GM13976 (cell line): ENCODE measurements around the gene AUTS2.

ENCODE experiments used
- DNase-seq: peaks from one replicate; pipeline ENCODE4 v3.0.0; 2012; ENCODE audit warnings: low spot score
- in situ Hi-C: fragments of 300-500 bp; cut with MboI; formaldehyde crosslinking; loops from one replicate; pipeline ENCODE4 v1.12.0; 2022; ENCODE audit warnings: low sequenced_read_pairs, mixed read lengths, inconsistent platforms; ENCODE audit not compliant: unreplicated experiment
- TF ChIP-seq, protein P1 (sequence below): IDR thresholded peaks from 2 replicates; pipeline ENCODE4 v1.5.1; 2012; ENCODE audit warnings: borderline replicate concordance, mild to moderate bottlenecking; ENCODE audit not compliant: insufficient read depth; ENCODE audit errors: extremely low read depth, missing control alignments, control extremely low read depth

AUTS2 gene

GRCh38 chr7:69808391-69808790, 210.1 kb downstream of the AUTS2 start:
- TF ChIP-seq, protein P1, sequence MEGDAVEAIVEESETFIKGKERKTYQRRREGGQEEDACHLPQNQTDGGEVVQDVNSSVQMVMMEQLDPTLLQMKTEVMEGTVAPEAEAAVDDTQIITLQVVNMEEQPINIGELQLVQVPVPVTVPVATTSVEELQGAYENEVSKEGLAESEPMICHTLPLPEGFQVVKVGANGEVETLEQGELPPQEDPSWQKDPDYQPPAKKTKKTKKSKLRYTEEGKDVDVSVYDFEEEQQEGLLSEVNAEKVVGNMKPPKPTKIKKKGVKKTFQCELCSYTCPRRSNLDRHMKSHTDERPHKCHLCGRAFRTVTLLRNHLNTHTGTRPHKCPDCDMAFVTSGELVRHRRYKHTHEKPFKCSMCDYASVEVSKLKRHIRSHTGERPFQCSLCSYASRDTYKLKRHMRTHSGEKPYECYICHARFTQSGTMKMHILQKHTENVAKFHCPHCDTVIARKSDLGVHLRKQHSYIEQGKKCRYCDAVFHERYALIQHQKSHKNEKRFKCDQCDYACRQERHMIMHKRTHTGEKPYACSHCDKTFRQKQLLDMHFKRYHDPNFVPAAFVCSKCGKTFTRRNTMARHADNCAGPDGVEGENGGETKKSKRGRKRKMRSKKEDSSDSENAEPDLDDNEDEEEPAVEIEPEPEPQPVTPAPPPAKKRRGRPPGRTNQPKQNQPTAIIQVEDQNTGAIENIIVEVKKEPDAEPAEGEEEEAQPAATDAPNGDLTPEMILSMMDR, result no peak
- in situ Hi-C loops, result no loop called here
- DNase-seq, result no peak

- in situ Hi-C loops, result no loop called here
- no peak for DNase-seq
Observed at GRCh38 chr7:69811476-69812308, 213.4 kb downstream of the AUTS2 start.

DNA sequence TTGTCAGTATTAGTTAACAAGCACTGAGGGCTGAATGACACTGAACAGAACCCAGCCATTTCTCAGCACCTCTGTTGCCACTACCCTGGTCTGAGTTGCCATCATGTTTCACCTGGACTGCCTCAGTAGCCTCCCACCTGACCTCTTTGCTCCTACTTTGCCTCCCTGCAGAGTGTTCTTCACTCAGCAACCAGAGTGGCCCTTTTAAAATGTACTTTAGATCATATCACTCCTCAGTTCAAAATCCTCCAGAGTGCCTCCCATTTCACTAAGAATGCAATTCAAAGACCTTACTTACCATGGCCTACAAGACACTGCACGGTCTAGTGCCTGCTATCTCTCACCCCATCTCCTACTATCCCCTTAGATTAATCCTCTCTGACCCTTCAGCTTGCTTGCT, 214.5 kb downstream of the AUTS2 start:
- no peak for DNase-seq
- in situ Hi-C loops, result no loop called here
- TF ChIP-seq, protein P1, result no peak

More at GRCh38 chr7:69811476-69812308, 213.4 kb downstream of the AUTS2 start:
- TF ChIP-seq, protein P1, result no peak

DNA sequence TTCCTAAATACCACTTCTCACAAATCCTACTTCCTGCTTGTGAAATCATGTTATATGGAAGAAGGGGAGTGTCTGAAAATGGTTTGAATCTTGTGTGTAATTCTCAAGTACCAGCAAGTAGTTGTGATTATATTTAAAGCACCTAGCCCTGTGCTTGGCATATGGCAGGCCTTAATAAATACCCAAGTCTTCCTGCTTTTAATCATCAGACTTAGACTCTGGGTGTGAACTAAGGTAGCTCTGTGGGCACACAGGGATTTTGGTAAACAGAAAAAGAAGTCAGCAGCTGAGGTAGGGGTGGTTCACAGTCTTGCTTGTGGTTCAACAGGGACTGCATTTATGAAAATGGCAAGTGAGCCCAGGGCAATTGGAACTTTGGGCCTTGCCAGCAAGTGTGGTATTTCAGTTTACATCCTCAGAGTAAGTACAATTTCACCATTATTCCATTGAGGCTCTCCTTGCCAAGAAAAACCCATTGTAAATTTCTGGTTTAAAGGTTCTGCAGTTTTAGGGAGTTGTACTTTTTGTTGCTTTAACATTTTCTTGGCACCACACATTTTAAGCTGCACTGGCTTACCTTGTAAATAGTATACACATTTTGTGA, 215.5 kb downstream of the AUTS2 start:
- DNase-seq, result no peak
- in situ Hi-C loops, result no loop called here
- TF ChIP-seq, protein P1, result no peak

DNA sequence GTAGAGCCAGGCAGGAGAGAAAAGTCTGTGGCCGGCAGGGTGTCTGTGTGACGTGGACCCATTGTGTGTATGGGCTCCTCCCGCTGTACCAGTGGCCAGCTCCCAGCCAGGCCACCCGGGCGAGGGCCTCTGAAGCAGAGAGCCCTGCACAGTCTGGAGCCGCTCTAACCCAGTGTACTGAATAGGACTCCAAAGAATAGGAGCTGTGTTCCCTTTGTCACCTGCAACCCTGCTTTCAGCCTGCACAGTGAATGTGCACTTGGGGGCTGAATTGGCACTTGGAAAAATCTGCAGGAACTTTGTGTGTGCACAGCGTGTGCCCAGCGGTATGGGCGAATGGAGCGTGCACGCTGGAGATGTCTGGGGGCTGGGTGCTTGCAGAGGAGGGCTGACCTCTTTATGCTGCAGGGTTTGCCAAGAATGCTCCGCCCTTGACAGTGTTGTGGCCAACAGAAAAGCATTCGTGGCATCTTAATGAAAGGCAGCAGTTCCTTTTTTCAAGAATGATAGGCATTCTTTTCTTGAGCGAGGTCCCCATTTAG, 216.2 kb downstream of the AUTS2 start:
- TF ChIP-seq, protein P1, result no peak
- no peak for DNase-seq
- in situ Hi-C loops, result no loop called here

DNA sequence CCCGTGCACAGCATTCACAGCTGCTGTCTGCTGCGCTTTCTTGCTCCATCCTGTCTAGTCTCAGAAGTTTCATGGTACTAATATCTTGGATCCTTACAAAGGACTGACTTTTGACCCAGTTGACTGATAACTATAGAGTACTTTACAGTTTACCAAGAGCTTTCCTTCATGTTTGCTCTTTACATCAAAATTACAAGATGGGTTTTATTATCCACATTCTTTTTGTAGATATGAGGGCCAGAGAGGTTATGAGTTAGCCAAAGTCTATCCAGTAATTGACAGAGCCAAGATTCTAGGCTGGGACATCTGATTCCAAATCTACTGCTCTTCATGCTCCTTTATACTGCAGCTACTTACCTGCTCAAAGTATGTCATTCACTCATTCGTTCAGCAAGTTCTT, 218.2 kb downstream of the AUTS2 start:
- DNase-seq, result no peak
- TF ChIP-seq, protein P1, result no peak
- in situ Hi-C loops, result no loop called here
